Mucosa of descending colon (tissue), 3 donors: ENCODE measurements around the gene FOCAD. TPM values are rescaled to one million over a fixed set of nuclear protein-coding genes. Genes with fewer than 3 reads are reported as not detected.

ENCODE experiments used
- ATAC-seq: fragments of 200-7000 bp; cut with Tn5 transposase; one replicate; pipeline ENCODE4 v1.9.1; 2020; ENCODE audit warnings: mild to moderate bottlenecking, moderate library complexity
- DNase-seq, 3 donors: peaks; one replicate each; pipeline ENCODE4 v3.0.0-alpha.2; 2020
- H3K36me3 ChIP-seq: fragments of 200-600 bp; one replicate; pipeline ENCODE4 v1.8.0; 2021; ENCODE audit warnings: low read depth, mild to moderate bottlenecking
- H3K4me1 ChIP-seq: fragments of 200-600 bp; one replicate; pipeline ENCODE4 v1.8.0; 2021; ENCODE audit warnings: low read depth, mild to moderate bottlenecking
- H3K4me3 ChIP-seq: fragments of 200-600 bp; one replicate; pipeline ENCODE4 v1.8.0; 2021; ENCODE audit warnings: mild to moderate bottlenecking
- H3K9me3 ChIP-seq: fragments of 200-600 bp; one replicate; pipeline ENCODE4 v1.8.0; 2021; ENCODE audit warnings: mild to moderate bottlenecking
- CTCF ChIP-seq: fragments of 200-600 bp; IDR thresholded peaks from one replicate; pipeline ENCODE4 v1.8.0; 2022; ENCODE audit warnings: antibody characterized with exemption, mild to moderate bottlenecking
- intact Hi-C, 2 donors: fragments of 100-400 bp; cut with DNase I in 1 of 2; cut with micrococcal nuclease in 1 of 2; formaldehyde crosslinking; loops; one replicate each; pipeline versions ENCODE4 v1.11.0 to v1.11.1; 2022; cut with DNase I, micrococcal nuclease
- total RNA-seq, 3 donors: library from RNA; stranded (reverse); fragmentation: NEBNext Ultra II Directional in 2 of 3; extraction: Animal tissue kit (Norgen Biotek cat#: 25700) in 2 of 3; gene quantifications; one replicate each; pipeline versions ENCODE4 v1.2.1 to v1.2.4, GENCODE V29; 2021 to 2023
- donor health status: DM: no; HTN: no; CAD: no; lungs with moderate emphysema.
- donor health status: DM: no; HTN: no; CAD: no.
- donor health status: DM: no; HTN: yes; CAD: no.

Gene FOCAD
- total RNA-seq, 3 donors from 2014 or later = 26.6 to 30.3 (median 26.9) TPM

GRCh38 chr9:20707708-20708107 is 23.6 kb downstream of the FOCAD start:
- H3K9me3 ChIP-seq = no peaks in the 10 kb centered on the region
- no peaks in the 10 kb centered on the region for H3K36me3 ChIP-seq
- no peaks in the 10 kb centered on the region for H3K4me1 ChIP-seq
- no peak for DNase-seq
- no peak overlapping the region for H3K4me3 ChIP-seq
- ATAC-seq = no peak
- intact Hi-C loops = no loop called here
- no peak for TF ChIP-seq CTCF

- TF ChIP-seq CTCF = no peak
- Histone ChIP-seq H3K36me3 (no peaks in the 10 kb centered on the region), H3K4me3 (no peak overlapping the region), H3K9me3 (no peaks in the 10 kb centered on the region), H3K4me1 (no peaks in the 10 kb centered on the region)
- ATAC-seq = no peak
- intact Hi-C loops = no loop called here
- no peak for DNase-seq
Measured at GRCh38 chr9:20713172-20713571, 29.1 kb downstream of the FOCAD start.

GRCh38 chr9:20714442-20715415 is 30.7 kb downstream of the FOCAD start:
- Histone ChIP-seq H3K9me3 (no peaks in the 10 kb centered on the region), H3K36me3 (no peaks in the 10 kb centered on the region), H3K4me3 (no peak overlapping the region), H3K4me1 (no peaks in the 10 kb centered on the region)
- TF ChIP-seq CTCF = no peak
- intact Hi-C loops = no loop called here
- DNase-seq (no peak), ATAC-seq (no peak)

DNA sequence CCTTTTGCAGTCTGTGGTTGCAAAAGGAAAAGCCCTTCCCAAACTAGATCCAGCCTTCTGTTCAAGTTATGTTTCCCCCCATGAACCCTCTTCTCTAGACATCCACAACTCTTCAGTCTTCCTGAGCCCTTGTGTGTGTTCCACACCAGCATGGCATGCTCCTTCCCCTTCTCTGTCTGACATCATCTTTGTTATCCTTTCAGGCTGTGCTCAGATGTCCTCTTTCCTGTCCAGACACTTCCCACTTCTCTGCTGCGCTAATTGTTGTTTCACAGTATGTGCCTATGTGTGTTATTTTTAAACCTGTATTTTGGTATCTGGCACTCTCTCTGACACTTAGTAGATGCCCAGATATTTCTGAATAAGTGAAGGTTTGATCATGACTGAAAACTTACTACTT is 38.2 kb downstream of the FOCAD start:
- H3K4me1 ChIP-seq = no peaks in the 10 kb centered on the region
- intact Hi-C loops = no loop called here
- ATAC-seq (no peak), DNase-seq (no peak)
- no peaks in the 10 kb centered on the region for H3K36me3 ChIP-seq
- no peak overlapping the region for H3K4me3 ChIP-seq
- no peak for TF ChIP-seq CTCF
- no peaks in the 10 kb centered on the region for H3K9me3 ChIP-seq

DNA sequence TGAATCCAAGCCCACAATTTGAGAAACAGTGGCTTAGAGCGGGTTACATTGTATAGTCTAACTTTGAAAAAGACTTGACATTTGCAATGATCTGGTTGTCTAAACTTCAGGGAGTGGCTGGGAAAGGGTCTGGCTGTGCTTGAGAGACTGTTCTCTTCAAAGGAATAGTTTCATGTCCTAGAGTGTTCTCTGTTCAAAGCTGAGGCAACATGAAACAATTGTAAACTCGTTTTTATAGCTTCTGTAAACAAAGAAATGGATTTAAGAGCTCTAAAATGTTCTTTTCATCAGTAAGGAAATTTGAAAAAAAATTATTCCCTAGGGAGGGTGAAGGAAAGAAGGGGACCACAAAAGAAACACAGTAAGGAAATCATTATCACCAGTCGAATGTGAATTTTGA is 41.6 kb downstream of the FOCAD start:
- H3K9me3 ChIP-seq = no peaks in the 10 kb centered on the region
- ATAC-seq (peak; percentile 64), DNase-seq (peak in 1 of 3 donors; percentile 5)
- H3K36me3 ChIP-seq = no peaks in the 10 kb centered on the region
- TF ChIP-seq CTCF = no peak
- intact Hi-C loops = no loop called here
- H3K4me1 ChIP-seq = no peaks in the 10 kb centered on the region
- no peak overlapping the region for H3K4me3 ChIP-seq
